ENCODE measurements around the gene PTPN14. TPM values are rescaled to one million over a fixed set of nuclear protein-coding genes. Genes with fewer than 3 reads are reported as not detected.

The PTPN14 gene
- total and polyA plus RNA-seq, 2 of the 4 experiments (the other 2 are of a cell fraction), result 21.5 to 31.7 TPM

GRCh38 chr1:214354440-214355148 is 196.8 kb downstream of the PTPN14 start:
- intact Hi-C loops (cut with micrococcal nuclease) (no loop called here), dilution Hi-C loops (cut with HindIII; ENCODE audit: low sequenced_read_pairs, unreplicated experiment) (no loop called here), in situ Hi-C loops (cut with MboI; ENCODE audit: low sequenced_read_pairs) (no loop called here)
- ATAC-seq (ENCODE audit: low read depth) (peak; percentile 76), DNase-seq (peak; percentile 77)
- peaks cover 6% of the 10 kb centered on the region; the same call in 1 of the 2 replicates for H3K9me1 ChIP-seq (ENCODE audit: insufficient read depth, low read length)
- H3K18ac ChIP-seq (ENCODE audit: low read depth, low read length), result no peak overlapping the region
- no peak overlapping the region for H4K8ac ChIP-seq (ENCODE audit: low read depth in 2 of 2, low read length in 2 of 2)
- CTCF ChIA-PET, result interaction anchor here (0.9 to 2.3 kb wide), 2 partner anchors 21 to 230 kb away, joined by 3 to 6 read pairs; no protein-coding TSS in a partner anchor
- H3K56ac ChIP-seq (ENCODE audit: extremely low read depth, insufficient read depth, low read length), result no peak overlapping the region
- H2BK5ac ChIP-seq (ENCODE audit: low read depth, low read length, poor library complexity, severe bottlenecking), result peak overlapping the region; percentile 2
- no peak overlapping the region for H3K4ac ChIP-seq (ENCODE audit: low read depth, low read length)
- H3K9ac ChIP-seq (ENCODE audit: low read depth, low read length), result no peak overlapping the region
- H4K20me1 ChIP-seq (ENCODE audit: insufficient read depth, low read length), result no peaks in the 10 kb centered on the region
- H3K23ac ChIP-seq (ENCODE audit: low read depth, low read length), result no peak overlapping the region
- no peak overlapping the region for H2AFZ ChIP-seq (replicated peaks; ENCODE audit: low read length, poor library complexity)
- no peaks in the 10 kb centered on the region for H3K9me3 ChIP-seq (ENCODE audit: control insufficient read depth, insufficient read depth, low read length)
- H2BK15ac ChIP-seq (ENCODE audit: low read depth, low read length), result no peak overlapping the region
- H2BK20ac ChIP-seq (ENCODE audit: low read depth, low read length), result no peak overlapping the region
- no peak overlapping the region; the same call in 1 of the 2 replicates for H3K4me2 ChIP-seq (ENCODE audit: low read depth, low read length)
- no peak overlapping the region for H2AK5ac ChIP-seq (ENCODE audit: low read depth, low read length)
- TF ChIP-seq FOS (IDR thresholded peaks at IDR 0.05; ENCODE audit: low read depth, low read length) (0 out of 2 replicates have a peak, but pooled peaks have one; percentile 26), CHD1 (IDR thresholded peaks at IDR 0.05; ENCODE audit: low read depth, low read length) (no peak)
- H3K4me1 ChIP-seq (ENCODE audit: control insufficient read depth, insufficient read depth, low read length), result peaks cover 12% of the 10 kb centered on the region
- H3K36me3 ChIP-seq (ENCODE audit: control insufficient read depth, insufficient read depth, low read length), result peaks cover 38% of the 10 kb centered on the region
- no peak overlapping the region for H4K91ac ChIP-seq (ENCODE audit: insufficient read depth, low read depth, low read length)
- H3K14ac ChIP-seq (replicated peaks; ENCODE audit: low read depth, low read length), result no peak overlapping the region
- WGBS, 2 experiments (ENCODE audit: extremely low coverage in 2 of 2, insufficient read length in 1 of 2), result no CpG with 5 or more reads among the region's 4 CpGs
- no peak overlapping the region for H3K4me3 ChIP-seq (ENCODE audit: insufficient read depth, low read depth, low read length)
- BruUV-seq (replicated peaks), result TSS peak; percentile 2
- H3K79me1 ChIP-seq (ENCODE audit: low read depth in 1 of 2, low read length in 2 of 2), result peaks cover 15 to 27% of the 10 kb centered on the region in 2 experiments; a peak in 3 of 4 replicates
- POLR2A ChIA-PET (ENCODE audit: unreplicated experiment), result interaction anchor here (0.6 kb wide), 1 partner anchor 140 kb away, joined by 5 read pairs; no protein-coding TSS in a partner anchor
- no peak overlapping the region for H2AK9ac ChIP-seq (replicated peaks; ENCODE audit: low read depth, low read length, poor library complexity)
- peak overlapping the region; percentile 5; the same call in 1 of the 2 replicates for H3K27ac ChIP-seq (ENCODE audit: insufficient read depth, low read length)
- H4K5ac ChIP-seq (ENCODE audit: low read depth, low read length), result no peak overlapping the region
- no peak overlapping the region for H2BK120ac ChIP-seq (ENCODE audit: low read depth, low read length)
- H3K27me3 ChIP-seq (ENCODE audit: control insufficient read depth, insufficient read depth, low read length), result no peaks in the 10 kb centered on the region

Measured in IMR-90 (cell line).